ENCODE data around the gene GRM1. TPM values are rescaled to one million over a fixed set of nuclear protein-coding genes. Genes with fewer than 3 reads are reported as not detected.

Gene GRM1
- total and polyA plus RNA-seq, 2 experiments from 2014 or later: 0.29 to 0.63 TPM

GRCh38 chr6:146388736-146389364 lies 360.0 kb downstream of the GRM1 start:
- no peaks in the 10 kb centered on the region for H3K4me1 ChIP-seq (ENCODE audit: insufficient read depth)
- H3K4me3 ChIP-seq: no peak overlapping the region
- H4K20me1 ChIP-seq (replicated peaks; ENCODE audit: insufficient read depth): no peaks in the 10 kb centered on the region
- no peaks in the 10 kb centered on the region for H3K36me3 ChIP-seq (ENCODE audit: insufficient read depth)
- DNase-seq (ENCODE audit: low spot score) (peak; percentile 6), ATAC-seq (peak; percentile 51)
- H2AFZ ChIP-seq: no peak overlapping the region
- H3K9me3 Mint-ChIP-seq: no peaks in the 10 kb centered on the region
- no peaks in the 10 kb centered on the region for H3K27me3 ChIP-seq (ENCODE audit: insufficient read depth)
- no peak overlapping the region for H3K27ac ChIP-seq (ENCODE audit: low read depth)
- peak overlapping the region; percentile 47 for H3K27ac Mint-ChIP-seq
- TF ChIP-seq ZNF331 (CRISPR knock-in tag; IDR thresholded peaks at IDR 0.05; ENCODE audit: low read depth) (no peak), NANOG (IDR thresholded peaks at IDR 0.05; ENCODE audit: borderline replicate concordance) (no peak), CREB1 (CRISPR knock-in tag; IDR thresholded peaks at IDR 0.05; ENCODE audit: low read depth) (no peak), STAT1 (IDR thresholded peaks at IDR 0.05; ENCODE audit: unreplicated experiment) (no peak), CTCF (conservative IDR thresholded peaks at IDR 0.05; ENCODE audit: low read depth in 2 of 2) (no peak), ETS1 (IDR thresholded peaks at IDR 0.05) (no peak), EZH2phosphoT487 (IDR thresholded peaks at IDR 0.05; ENCODE audit: unreplicated experiment) (no peak), POLR2AphosphoS5 (IDR thresholded peaks at IDR 0.05; ENCODE audit: low read depth) (no peak), JUNB (IDR thresholded peaks at IDR 0.05; ENCODE audit: unreplicated experiment) (no peak), ZNF114 (CRISPR knock-in tag; IDR thresholded peaks at IDR 0.05) (no peak), REST (IDR thresholded peaks at IDR 0.05; ENCODE audit: unreplicated experiment) (no peak), EZH2 (IDR thresholded peaks at IDR 0.05; ENCODE audit: low read depth, unreplicated experiment) (no peak)
- H3F3A ChIP-seq (replicated peaks; ENCODE audit: low read depth): no peaks in the 10 kb centered on the region
- H3K4me1 Mint-ChIP-seq: peaks cover 9% of the 10 kb centered on the region; the same call in 2 of the 3 replicates
- H3K4me3 Mint-ChIP-seq: no peak overlapping the region
- H3K36me3 Mint-ChIP-seq (ENCODE audit: low read depth): no peaks in the 10 kb centered on the region
- no peaks in the 10 kb centered on the region for H3K9me2 ChIP-seq (ENCODE audit: insufficient read depth)
- H3K79me2 ChIP-seq (replicated peaks; ENCODE audit: insufficient read depth): no peaks in the 10 kb centered on the region
- no peak overlapping the region for H3K4me2 ChIP-seq
- H3K27me3 Mint-ChIP-seq (ENCODE audit: insufficient read depth, low read depth, poor library complexity): no peaks in the 10 kb centered on the region
